Measurements from ENCODE around the gene RAB15.

GRCh38 chr14:64929014-64929359, 43.1 kb downstream of the RAB15 start:
- TF ChIP-seq EZH2phosphoT487 (IDR thresholded peaks at IDR 0.05; ENCODE audit: borderline replicate concordance, low read length) (no peak), CTCF (conservative IDR thresholded peaks at IDR 0.05; ENCODE audit: low read depth, low read length) (no peak)

Data from PC-3 (cell line).